AG09319 (cell line): Measurements from ENCODE around the gene DZIP1.

Experiments used
- DNase-seq: peaks from one replicate; pipeline ENCODE4 v3.0.0-alpha.2; 2010; ENCODE audit warnings: low read depth; ENCODE audit errors: extremely low read depth
- TF ChIP-seq, protein P1 (sequence below): IDR thresholded peaks from 2 replicates; pipeline ENCODE4 v1.5.1; 2011; ENCODE audit warnings: low read depth, mild to moderate bottlenecking, inconsistent platforms, low read length, moderate library complexity

Gene DZIP1

GRCh38 chr13:95626768-95627167 is 17.7 kb downstream of the DZIP1 start:
- TF ChIP-seq, protein P1, sequence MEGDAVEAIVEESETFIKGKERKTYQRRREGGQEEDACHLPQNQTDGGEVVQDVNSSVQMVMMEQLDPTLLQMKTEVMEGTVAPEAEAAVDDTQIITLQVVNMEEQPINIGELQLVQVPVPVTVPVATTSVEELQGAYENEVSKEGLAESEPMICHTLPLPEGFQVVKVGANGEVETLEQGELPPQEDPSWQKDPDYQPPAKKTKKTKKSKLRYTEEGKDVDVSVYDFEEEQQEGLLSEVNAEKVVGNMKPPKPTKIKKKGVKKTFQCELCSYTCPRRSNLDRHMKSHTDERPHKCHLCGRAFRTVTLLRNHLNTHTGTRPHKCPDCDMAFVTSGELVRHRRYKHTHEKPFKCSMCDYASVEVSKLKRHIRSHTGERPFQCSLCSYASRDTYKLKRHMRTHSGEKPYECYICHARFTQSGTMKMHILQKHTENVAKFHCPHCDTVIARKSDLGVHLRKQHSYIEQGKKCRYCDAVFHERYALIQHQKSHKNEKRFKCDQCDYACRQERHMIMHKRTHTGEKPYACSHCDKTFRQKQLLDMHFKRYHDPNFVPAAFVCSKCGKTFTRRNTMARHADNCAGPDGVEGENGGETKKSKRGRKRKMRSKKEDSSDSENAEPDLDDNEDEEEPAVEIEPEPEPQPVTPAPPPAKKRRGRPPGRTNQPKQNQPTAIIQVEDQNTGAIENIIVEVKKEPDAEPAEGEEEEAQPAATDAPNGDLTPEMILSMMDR = no peak
- DNase-seq = no peak

GRCh38 chr13:95624020-95624419 is 20.5 kb downstream of the DZIP1 start:
- no peak for DNase-seq

GRCh38 chr13:95623141-95623540 is 21.4 kb downstream of the DZIP1 start:
- no peak for DNase-seq
- TF ChIP-seq, protein P1 = no peak

More at GRCh38 chr13:95624020-95624419, 20.5 kb downstream of the DZIP1 start:
- TF ChIP-seq, protein P1 = peak; percentile 67

DNA sequence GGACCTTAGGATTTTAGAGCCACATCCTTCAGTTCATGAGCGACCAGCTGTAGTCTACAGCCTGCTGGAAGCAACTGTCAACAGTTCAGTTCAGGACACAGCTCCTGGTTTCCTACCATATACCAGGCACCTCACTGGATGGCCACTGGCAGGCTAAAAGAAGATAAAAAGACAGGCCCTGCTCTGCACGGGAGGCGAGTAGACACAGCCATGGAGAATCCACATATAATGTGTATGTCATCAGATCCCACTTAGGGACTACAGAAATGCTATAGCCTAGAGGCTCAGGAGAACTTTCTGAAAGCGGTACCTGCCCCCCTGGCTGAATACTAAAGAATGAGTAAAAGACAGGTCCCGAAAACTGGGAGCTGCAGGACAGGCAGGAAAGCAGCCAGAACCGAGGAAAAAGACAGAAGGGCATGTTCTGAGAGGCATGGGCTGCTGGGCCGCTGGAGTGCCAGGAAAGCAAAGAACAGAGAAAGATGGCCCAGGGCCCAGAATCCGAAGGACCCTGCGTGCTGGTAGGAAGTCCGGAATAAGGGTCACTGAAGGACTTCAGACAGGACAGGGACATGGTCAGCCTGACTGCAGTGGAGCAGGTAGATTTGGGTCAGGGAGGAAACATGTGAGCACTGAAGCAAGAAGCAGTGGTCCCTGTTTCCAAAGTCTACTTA is 23.5 kb downstream of the DZIP1 start:
- TF ChIP-seq, protein P1 = no peak
- no peak for DNase-seq

GRCh38 chr13:95620030-95620824 is 24.3 kb downstream of the DZIP1 start:
- TF ChIP-seq, protein P1 = no peak
- no peak for DNase-seq

DNA sequence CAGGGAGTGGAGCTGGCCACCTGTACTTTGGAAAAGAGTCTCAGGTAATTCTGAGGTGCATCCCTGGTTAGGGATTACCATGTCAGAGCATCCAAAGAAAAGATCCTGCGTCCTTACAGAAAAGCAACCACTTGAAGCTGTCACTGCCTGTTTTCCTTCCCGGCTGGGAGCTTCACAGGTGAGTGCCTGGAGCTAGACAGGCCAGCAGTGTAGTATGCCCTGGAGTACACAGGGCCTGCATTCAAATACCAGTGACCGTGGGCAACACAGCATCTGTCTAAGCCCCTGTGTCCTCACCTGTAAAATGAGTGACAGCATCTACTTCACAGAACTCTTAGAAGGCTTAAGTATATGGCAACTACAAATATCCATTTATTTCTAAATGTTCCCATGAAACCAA is 29.0 kb downstream of the DZIP1 start:
- TF ChIP-seq, protein P1 = no peak
- no peak for DNase-seq

GRCh38 chr13:95614641-95615245 is 29.8 kb downstream of the DZIP1 start:
- TF ChIP-seq, protein P1 = no peak
- no peak for DNase-seq
